GM21619 (cell line): ENCODE results near the gene SIRPB1.
"Not testable (repeated sequence)": the region's sequence is repeated elsewhere in the genome, so short reads cannot be mapped to it uniquely, and the experiment has no call there.

Experiments
- ATAC-seq: cut with Tn5 transposase; IDR thresholded peaks from one replicate; pipeline ENCODE4 v1.9.1; 2021; ENCODE audit not compliant: unreplicated experiment

SIRPB1 gene

DNA sequence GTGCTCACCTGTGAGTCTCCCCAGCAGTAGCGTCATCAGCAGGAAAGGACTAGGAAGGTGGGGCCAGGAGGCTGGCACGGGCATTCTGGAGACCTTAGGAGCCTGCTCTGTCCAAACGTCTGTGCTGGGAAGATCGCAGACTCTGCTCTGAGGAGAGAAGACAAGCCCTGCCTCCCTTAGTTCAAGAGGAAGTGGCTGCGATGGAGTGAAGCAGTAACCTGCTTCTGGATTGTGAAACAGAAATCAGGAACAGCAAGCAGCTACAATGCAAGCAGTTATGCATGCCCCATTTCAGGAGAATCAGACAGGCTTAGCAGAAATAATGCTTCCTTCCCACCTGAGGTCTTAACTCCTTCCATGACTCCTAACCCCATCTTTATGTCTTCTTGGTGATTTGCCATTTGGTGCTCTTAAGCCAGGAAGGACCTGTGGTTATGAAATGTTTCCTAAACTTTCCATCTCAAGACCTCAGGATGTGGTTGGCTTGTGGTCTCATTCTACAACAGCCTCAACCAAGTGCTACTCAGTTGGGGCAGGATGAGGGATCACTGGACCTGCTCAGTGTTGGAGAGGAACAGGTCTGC, at the start of gene SIRPB1:
SIRPB1 (minus strand) TSS at position 149 of the 584 bp plus-strand sequence; CDS start at position 84, 65 bp downstream.
- ATAC-seq, result no peak

DNA sequence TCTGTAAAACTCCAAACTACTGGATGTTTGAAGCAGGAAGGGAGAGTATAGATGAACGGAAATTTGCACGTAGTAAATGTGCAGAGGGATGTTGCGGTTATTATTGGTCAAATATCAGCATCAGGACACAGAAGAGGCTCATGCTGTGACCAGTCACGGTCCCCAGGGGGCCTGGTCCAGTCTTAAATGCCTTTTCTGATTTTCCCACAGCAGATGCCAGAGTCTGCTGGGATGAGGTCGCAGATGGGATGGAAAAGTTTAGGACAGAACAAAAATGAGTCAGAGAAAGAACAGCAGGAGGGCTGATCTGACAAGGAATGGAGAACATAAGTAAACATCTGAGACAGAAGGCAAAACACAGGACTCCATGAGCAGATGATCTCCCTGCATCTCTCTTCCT, 49.5 kb upstream of the SIRPB1 start:
- no peak for ATAC-seq

DNA sequence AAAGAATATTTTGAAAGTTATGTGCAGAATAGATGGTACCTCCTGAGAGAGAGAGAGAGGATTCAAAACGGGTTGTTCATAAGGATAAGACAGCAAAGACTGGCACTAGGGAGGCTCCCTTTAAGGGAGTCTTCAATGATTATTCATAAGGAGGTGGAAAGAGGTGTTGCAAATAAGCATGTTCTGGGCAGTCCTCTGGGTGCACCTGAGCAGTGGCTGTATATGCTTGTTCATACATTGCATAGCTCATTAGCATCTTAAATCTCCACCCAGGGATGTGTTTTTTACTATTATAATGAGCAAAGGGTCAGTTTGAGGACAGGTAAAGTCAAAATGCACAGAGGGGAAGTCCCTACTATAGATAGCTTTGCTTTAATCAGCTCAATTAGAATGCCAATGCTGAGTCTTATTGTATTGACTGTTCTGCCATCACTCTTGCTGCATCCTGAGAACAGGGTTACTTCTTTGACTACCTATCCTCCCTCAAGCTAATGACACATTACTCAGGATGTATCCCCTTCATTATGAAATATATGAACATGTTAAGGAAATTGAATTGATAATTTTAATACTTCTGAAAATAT, 47.8 kb upstream of the SIRPB1 start:
- ATAC-seq, result no peak

DNA sequence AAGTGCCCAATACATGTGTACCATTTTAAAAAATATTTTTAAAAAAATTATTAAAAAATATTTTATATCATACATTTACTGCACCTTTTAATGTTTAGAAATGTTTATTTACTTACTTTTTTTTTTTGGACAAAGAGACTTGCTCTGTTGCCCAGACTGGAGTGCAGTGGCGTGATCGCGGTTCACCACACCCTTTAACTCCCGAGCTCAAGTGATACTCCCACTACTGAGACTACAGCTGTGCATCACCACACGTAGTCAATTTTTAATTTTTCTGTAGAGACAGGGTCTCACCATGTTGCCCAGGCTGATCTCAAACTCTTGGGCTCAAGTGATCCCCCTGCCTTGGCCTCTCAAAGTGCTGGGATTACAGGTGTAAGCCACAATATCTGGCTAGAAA, 47.0 kb upstream of the SIRPB1 start:
- no peak for ATAC-seq

DNA sequence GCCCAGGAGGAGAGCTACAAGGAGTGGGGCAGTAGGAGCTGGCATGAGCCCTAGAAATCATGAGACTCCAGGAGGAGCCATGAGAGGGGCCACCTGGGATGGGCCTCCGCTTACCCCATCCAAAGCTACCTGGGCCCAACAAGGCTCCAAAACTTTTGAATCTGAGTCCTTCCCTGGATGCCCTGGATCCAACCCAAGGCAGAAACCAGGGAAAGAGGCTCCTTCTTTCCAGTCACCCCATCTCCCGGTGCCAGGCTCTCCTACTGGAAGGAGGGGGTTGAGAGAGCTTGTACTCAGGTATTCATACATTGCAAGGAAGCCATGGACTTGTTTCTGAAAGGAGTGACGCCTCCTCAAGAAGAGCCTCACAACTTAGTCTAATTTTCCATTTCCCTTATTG, 45.5 kb upstream of the SIRPB1 start:
- no peak for ATAC-seq

DNA sequence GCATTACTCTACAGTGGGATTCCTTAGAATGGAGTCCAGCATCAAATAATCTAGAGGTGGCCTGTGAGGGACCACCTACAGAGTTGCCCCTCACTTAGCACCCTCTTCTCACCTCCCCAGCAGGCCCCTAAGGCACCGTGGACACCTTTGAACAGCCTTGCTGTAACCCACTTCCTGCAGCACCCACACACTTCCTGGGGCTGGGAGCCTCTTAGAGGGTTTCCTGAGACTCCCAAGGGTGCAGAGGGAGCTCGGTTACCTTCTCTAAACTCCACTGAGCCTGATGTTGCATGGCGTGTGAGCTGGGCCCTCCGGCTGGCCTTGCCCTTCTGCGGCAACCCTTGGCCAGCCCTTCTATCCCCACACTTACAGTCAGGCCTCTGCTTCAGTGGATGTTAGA, 45.1 kb upstream of the SIRPB1 start:
- no peak for ATAC-seq

DNA sequence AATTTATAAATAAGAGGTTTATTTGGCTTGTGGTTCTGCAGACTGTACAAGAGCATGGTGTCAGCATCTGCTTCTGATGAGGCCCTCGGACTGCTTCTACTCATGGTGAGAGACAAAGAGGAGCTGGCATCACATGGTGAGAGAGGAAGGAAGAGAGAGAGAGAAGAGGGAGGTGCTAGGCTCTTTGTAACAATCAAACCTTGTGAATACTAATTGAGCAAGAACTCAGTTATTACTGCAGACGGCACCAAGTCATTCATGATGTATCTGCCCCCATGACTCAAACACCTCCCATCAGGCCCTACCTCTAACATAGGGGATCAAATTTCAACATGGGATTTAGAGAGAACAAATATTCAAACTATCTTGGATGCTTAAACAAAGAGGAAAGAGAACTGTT, 44.1 kb upstream of the SIRPB1 start:
- no peak for ATAC-seq

DNA sequence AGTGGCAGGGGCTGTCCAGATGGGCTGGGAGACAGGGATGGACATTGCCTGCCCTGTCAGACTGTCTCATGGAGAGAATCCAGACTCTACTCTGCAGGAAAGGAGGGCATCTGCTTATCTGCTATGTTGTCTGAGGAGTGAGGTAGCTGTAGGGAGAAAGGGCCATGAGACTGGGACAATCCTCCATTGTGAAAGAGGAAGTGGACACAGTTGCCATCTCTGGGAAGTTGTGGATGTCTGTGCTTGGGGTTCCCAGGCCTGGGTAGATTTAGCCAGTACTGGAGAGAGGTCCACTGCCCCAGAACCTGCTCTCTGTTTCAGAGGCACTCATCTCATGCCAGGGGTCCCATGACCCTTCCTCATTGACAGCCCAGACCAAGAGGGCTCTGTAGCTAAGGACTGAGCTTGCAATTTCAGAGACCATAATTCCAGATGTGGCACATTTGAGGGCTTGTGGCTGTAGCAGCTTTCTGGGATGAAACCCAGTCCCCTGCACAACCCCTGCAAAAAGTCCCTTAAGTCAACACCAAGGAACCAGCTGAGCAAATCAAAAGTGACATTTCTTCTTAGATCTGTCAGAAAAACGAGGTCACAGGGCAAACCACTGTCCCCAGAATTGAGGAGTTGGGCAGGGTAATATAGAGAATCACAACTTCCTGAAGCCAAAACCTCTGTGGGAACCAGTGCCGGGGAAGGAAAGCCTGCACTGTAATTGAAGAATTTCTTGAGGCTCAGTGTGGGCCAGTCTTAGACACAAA, 41.9 kb upstream of the SIRPB1 start:
- ATAC-seq, result no peak

DNA sequence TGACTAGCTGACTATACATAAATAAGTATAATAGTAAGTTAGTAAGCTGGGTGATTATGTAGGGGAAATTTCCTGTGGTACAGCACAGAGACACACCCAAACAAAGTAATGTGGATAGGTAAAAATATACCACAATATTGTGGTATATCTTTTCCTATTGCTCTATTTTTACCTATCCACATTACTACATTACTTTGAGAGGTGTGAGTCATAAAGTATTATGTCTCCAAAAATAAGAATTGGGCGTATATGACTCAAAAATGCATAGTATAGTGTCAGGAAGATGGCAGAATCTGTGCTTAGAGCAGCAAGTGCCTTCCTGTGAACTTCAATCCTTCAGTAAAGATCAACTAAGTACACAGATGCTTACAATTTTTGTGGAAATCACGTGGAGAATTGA, 40.4 kb upstream of the SIRPB1 start:
- ATAC-seq, result no peak

DNA sequence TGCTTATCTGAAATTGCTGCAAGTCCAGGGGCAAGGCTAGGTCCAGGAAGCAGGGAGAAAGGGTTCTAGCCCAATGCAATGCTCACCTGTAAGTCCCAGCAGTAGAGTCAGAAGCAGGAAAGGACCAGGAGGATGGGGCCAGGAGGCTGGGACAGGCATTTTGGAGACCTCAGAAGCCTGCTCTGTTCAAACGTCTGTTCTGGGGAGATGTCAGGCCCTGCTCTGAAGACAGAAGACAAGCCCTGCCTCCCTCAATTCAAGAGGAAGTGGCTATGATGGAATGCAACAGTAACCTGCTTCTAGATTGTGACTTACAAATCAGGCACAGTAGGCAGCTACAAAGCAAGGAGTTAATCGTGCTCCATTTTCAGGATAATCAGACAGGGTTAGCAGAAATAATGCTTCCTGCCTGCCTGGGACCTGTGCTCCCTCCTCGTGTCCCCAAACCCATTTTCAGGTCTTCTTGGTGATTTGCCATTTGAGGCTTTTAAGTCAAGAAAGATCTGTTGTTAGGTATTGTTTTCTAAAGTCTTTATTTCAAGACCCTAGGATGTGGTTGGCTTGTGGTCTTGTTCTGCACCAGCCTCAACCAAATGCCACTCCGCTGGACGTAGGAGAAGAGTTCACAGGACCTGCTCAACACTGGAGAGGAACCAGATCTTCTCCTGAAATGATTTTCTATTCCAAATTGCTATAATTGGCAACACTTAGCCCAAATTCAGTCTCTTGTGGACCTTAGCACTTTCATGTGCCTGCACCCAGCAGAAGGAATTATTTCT, 37.9 kb upstream of the SIRPB1 start, which contains the start of gene SIRPG:
SIRPG (minus strand) TSS at position 224 of the 779 bp plus-strand sequence; CDS start at position 159, 65 bp downstream.
- ATAC-seq, result no peak

DNA sequence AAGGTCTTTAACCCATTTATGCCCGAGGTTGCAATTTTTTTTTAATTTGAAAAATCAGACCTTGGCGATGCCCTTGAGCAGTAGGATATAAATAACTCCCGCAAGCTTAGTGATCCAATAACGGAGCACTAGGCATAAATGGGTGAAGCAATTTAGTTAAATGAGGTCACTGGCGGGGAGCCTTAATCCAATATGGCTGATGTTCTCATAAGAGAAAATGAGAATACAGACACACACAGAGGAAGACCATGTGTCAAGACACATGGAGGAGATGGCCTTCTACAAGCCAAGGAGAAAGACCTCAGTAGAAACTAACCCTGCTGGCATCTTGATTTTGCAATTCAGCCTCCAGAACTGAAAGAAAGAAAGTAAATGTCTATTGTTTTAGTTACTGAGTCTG, 37.0 kb upstream of the SIRPB1 start:
- ATAC-seq, result no peak

DNA sequence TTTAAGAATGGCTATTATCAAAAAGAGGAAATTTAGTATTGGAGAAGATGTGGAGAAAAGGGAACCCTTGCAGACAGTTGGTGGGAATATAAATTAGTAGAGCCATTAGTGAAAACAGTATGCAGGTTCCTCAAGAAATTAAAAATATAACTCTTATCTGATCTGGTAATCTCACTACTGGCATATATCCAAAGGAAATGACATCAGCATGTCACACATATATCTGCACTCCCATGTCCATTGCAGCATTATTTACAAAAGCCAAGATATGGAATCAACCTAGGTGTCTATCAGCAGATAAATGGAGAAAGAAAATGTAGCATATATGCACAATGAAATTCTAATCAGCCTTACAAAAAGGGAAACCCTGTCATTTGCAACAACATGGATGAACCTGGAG, 35.2 kb upstream of the SIRPB1 start:
- ATAC-seq, result no peak

DNA sequence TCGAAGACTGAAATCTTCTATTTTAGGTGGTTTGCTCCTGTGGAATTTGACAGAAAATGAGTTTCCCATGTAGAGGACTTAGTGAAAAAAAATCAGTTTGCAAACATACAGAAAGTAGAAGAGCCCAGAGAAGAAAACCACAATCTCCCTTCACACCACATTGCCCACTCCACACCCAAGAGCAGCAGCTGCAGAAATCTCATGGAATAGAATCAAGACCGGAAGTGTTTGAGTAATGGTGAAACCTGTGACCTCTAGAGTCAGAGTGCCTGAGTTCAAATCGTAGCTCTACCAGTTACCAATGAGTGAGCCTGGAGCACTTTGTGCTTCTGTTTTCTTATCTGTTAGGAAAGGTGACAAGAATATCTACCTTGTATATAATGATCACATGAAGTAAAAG, 33.2 kb upstream of the SIRPB1 start:
- ATAC-seq, result no peak

DNA sequence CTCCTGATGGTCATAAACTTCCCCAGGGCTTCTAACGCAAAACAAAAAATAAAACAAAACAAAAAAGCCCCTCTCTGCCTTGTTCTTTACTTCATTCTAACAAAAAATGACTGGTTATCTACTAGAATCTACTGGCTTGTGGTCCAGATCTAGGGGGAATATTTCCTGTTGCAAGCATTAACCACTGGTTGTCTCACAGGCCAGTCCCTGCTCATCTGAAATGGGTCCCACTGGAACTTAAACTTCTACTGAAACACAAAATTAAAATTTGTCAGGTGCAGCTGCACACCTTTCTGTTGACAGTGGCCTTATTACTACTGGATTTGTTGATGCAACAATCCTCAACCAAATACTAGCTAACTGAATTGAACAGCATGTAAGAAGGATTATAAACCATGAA, 32.3 kb upstream of the SIRPB1 start:
- ATAC-seq, result no peak

DNA sequence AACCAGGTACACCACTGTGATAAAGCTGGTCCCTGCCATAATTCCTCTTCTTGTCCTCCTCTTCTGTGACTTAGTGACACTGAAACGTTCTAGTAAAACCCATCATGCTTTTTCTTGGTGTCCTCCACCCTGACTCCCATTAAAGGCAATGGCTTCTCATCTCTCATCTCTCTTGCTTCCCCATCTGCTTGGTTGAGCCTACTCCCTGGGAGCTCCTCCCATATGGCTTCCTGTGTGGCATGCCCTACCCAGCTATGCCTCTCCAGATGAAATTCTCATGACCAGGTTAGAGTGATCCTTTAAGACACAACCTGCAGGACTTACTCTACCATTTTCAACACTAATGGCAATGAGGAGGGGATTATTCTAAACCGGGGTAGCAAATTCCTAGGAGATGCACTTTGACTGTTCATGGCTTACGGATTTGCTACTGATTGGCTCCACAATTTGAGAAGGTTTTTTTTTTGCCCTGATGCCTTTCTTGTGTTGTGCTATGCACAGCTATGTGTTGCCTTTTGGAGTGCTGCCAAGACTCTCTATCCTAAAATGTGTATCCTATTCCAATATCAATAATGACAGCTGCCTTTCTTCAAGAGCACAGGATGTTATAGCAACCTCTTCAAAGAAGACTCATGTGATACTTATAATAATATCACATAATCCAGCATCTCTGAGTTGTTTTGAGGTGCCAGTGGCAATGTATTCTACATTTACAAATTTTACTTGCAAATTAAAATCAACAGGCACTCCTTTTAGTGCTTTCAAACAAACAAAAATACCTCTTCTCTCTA, 31.7 kb upstream of the SIRPB1 start:
- no peak for ATAC-seq

DNA sequence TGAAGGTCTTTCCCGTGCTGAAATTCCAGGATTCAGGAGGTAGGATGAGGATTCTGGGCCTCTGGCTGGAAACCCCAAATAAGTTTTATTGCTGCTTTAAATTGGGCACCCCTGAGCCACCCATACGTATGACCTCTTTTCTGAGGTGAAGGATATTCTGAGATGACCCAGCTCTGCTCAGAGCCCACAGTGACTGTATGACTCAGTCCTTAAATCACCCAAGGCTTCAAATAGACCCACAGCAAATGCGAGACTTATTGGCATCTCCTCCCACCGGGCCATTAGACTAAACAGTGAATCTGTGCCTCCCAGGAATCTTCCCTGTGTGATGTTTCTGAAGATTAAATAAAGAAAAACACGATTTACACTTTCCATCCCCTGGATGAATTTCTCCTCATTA, 28.3 kb upstream of the SIRPB1 start:
- ATAC-seq, result no peak

DNA sequence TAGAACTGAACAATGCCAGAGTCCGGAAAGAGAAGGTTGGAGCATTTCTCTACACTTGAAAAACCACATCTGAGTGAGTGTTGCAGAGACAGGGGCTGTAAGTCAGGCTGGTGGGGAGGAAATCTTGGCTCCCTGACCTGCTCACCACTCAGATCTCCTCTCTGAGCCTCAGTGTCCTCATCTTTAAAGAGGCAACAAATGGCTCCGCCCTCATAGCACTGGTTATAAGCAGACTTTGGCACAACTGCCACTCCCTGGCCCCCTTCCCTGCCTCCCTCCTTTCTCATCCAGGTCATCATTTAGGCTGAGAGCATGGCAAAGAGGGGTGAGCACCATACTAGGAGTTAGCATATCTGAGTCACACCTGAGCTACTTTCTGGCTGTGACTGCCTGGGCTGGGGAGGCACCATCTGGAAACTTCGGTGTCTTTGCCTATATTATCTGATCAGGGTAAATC, 27.2 kb upstream of the SIRPB1 start:
- no peak for ATAC-seq

DNA sequence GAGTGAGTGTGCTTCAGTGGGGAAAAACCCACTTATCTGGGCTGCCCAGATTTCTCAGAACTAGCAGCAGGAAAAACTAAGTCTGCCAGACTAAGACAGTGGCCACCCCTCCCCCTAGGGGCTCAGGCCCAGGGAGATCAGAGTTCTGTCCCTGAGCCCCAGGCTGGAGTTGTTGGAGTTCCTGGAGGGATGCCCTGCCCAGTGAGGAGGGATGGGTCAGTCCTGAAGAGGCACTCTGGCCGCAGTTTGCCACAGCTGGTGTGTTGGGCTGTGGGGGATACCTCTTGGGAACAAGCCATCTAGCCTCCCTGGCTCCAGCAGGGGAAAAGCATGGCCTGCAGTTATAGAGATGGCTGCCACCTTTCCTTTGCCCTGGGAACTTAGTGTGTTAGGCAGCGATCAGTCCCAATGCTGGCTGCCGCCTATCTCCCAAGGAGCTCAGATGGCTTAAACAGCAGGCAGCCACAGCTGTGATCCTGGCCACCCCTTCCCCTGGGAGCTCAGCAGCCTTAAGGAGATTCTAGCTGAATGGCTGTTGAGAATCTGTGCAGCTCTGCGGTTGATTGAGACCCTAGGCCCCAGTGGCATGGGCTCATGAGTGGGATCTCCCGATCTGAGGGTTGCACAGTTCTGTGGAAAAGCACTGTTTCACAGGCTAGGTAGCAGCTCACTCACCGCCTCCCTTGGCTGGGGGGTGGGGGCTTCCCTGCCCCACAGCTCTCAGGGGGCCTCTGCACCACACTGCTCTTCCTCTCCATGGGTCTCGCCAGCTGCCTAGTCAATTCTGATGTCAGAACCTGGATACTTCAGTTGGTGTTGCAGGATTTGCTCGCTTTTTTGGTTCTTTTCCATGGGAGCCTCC, 24.5 kb upstream of the SIRPB1 start:
- ATAC-seq, result no peak

DNA sequence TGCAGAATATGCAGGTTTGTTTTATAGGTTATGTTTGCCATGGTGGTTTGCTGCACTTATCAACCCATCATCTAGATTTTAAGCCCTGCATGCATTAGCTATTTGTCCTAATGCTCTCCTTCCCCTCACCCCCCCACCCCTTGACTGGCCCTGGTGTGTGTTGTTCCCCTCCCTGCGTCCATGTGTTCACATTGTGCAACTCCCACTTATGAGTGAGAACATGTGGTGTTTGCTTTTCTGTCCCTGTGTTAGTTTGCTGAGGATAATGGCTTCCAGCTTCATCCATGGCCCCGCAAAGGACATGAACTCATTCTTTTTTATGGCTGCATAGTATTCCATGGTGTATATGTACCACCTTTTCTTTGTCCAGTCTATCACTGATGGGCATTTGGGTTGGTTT, 18.8 kb upstream of the SIRPB1 start:
- ATAC-seq, result not testable (repeated sequence)

DNA sequence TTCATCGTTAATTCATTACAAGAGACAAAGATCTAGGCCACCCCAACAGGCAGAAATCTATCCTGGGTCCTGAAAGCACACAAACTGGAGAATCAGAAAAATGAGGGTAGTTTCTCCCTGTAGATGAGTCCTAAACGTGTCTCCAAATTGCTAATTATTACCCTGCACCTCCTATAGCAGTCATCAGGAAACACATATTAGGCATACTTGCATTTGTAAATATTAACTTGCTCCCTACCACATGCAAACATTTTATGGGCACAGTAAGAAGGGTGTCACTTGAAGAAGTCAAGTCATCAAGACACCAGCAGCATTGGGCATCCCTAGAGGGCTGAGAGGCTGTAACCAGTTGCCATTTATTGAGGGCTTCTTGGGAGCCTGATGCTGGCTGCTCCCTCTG, 17.9 kb upstream of the SIRPB1 start:
- ATAC-seq, result no peak
